WI38 (cell line): ENCODE measurements around the gene CLIC3.

Source experiments
- H3K4me3 ChIP-seq: 2 replicates; pipeline ENCODE4 v1.5.1; 2011; ENCODE audit warnings: low read depth, mild to moderate bottlenecking, control low read depth, low read length
- CTCF ChIP-seq: IDR thresholded peaks from 2 replicates; pipeline ENCODE4 v1.5.1; 2012; ENCODE audit warnings: low read depth, mild to moderate bottlenecking, control low read depth, low read length

CLIC3 gene

GRCh38 chr9:136982232-136983051 lies 13.9 kb downstream of the CLIC3 start, which contains the start of gene LCNL1:
Gene LCNL1, plus strand, starts transcription at chr9:136982993. Its CDS starts 594 bp downstream, at chr9:136983587.
- no peak for TF ChIP-seq CTCF
- H3K4me3 ChIP-seq, result no peak within 1 kb of the TSS

GRCh38 chr9:136981588-136982231 lies 14.7 kb downstream of the CLIC3 start:
- H3K4me3 ChIP-seq, result no peak overlapping the region

GRCh38 chr9:136980669-136981478 lies 15.5 kb downstream of the CLIC3 start:
- no peak for TF ChIP-seq CTCF
- H3K4me3 ChIP-seq, result no peak overlapping the region

More at GRCh38 chr9:136981588-136982231, 14.7 kb downstream of the CLIC3 start:
- TF ChIP-seq CTCF, result no peak

GRCh38 chr9:136979769-136980587 lies 16.4 kb downstream of the CLIC3 start:
- no peak overlapping the region for H3K4me3 ChIP-seq
- no peak for TF ChIP-seq CTCF

GRCh38 chr9:136978865-136979544 lies 17.4 kb downstream of the CLIC3 start:
- no peak overlapping the region for H3K4me3 ChIP-seq
- no peak for TF ChIP-seq CTCF
